ENCODE data around the gene LMF1.
"Not testable (repeated sequence)": the region's sequence is repeated elsewhere in the genome, so short reads cannot be mapped to it uniquely, and the experiment has no call there.

Gene LMF1

DNA sequence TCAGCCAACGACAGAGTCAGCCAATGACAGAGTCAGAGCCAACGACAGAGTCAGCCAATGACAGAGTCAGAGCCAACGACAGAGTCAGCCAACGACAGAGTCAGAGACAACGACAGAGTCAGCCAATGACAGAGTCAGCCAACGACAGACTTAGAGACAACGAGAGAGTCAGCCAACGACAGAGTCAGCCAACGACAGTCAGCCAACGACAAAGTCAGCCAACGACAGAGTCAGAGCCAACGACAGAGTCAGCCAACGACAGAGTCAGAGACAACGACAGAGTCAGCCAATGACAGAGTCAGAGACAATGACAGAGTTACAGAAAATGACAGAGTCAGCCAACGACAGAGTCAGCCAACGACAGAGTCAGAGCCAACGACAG lies 22.9 kb downstream of the LMF1 start:
- not testable (repeated sequence) for DNase-seq (ENCODE audit: low read depth)

DNA sequence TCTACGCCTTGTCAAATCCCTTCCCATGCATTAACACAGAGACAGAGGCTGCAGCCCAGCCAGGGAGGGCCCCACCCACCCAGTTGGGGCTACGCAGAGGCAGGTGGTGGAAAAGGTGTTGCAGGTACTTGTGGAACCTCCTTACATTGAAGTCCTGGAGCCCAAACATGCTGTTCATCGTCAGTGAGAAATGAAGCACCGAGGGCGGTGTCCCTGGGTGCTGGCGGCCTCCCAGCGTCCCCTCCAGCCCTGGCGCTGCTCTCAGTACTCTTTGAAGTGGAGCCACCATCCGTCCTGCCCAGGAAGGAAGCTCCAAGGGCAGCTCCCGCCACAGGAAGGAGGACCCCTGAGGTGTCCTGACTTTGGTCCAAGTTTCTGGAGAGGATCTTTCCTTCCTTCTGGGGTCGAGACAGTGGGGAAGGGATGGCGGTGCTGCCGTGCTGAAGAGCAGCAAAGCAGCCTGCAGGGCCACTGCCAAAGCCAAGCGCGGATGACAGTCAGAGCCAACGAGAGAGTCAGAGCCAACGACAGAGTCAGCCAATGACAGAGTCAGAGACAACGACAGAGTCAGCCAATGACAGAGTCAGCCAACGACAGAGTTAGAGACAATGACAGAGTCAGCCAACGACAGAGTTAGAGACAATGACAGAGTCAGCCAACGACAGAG lies 23.4 kb downstream of the LMF1 start:
- DNase-seq (ENCODE audit: low read depth): no peak

DNA sequence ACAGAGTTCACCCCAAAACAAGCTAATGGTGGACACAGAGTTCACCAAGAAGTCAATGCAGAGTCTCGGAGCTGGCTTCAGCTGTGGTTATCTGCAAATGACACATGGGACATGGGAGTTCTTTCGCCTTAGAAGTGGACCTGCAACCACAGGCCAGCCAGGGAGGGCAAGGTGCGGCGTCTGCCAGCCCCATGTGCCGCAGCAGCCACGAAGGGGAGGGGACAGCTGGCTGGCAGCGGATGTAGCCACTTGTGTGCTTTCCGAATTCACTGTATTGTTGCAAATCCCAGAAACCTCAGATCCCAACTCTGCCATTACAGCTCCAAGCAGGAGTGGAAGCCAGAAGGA lies 24.8 kb downstream of the LMF1 start:
- no peak for DNase-seq (ENCODE audit: low read depth)

DNA sequence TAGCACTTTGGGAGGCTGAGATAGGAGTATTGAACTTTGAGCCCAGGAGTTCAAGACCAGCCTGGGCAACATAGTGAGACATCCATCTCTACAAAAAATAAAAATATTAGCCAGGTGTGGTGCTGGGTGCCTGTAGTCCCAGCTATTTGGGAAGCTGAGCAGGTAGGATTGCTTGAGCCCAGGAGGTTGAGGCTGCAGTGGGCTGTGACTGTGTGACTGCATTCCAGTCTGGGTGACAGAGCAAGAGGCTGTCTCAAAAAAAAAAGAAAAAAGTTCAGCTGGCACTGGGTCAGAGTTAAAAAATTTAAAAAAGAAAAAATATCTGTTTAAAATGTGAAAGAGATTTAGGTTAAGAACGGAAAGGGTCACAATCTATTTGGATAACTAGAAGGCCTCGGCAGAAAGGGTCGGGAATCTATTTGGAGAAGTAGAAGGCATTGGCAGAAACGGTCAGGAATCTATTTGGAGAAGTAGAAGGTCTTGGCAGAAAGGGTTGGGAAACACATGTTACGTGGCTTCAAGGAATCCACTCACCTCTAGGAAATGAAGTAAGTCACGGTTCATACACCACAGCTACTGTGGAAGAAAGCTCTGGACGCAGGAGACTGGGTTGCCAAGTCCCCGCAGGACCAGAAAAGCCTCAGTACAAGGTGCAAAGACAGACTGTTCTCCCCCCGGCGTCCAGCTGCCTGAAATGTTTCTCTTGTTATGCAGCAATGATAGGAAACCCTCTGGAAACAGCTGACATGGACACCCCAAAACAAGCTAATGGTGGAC lies 25.3 kb downstream of the LMF1 start:
- peak; percentile 33 for DNase-seq (ENCODE audit: low read depth)

DNA sequence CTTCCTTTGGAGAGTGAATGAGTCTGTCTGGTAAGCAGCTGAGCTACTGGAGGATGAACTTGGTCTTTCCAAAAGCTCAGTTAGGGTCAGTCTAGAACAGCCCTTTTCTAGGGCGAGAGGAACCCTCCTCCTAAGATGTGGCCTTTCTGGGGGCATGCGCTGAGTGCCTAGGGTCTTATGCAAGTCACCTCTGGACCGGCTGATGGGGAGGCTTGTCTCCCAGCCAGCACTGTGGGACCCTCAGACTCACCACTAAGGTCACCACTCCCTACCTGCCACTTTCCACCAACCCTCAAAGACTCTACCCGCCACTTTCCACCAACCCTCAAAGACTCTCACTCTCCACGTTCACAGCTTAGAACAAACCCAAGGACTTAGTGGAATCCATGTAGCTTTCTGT lies 26.8 kb downstream of the LMF1 start:
- DNase-seq (ENCODE audit: low read depth): no peak

DNA sequence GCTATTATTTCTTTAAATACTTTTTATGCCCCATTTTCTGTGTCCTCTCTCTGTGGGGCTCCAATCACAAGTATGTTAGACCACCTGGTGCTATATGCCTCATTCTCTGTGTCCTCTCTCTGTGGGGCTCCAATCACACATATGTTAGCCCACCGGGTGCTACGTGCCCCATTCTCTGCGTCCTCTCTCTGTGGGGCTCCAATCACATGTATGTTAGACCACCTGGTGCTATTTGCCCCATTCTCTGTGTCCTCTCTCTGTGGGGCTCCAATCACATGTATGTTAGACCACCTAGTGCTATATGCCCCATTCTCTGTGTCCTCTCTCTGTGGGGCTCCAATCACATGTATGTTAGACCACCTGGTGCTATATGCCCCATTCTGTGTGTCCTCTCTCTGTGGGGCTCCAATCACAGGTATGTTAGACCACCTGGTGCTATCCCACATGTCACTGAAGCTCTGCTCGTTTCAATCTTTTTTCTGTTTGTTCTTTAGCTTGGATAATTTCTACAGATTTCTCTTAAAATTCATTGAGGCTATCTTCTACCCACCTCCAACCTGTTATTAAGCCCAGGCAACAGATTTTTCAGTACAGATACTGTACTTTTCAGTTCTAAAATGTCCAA lies 28.2 kb downstream of the LMF1 start:
- DNase-seq (ENCODE audit: low read depth): no peak

DNA sequence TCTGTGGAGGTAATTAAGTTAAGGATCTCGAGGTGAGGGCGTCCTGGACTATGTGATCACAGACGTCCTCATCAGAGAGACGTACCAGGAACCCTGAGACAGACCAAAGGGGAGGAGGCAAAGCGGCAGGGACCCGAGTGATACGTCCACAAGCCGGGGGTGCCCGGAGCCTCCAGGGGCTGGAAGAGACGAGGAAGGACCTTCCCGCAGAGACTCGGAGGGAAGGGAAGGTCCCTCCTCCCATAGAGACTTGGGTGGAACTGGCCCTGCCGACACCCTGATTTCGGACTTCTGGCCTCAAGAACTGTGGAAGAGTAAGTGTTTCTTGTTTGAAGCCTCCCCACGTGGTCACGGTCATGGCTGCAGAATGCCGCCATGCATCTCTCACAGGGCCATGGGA lies 30.8 kb downstream of the LMF1 start:
- DNase-seq (ENCODE audit: low read depth): no peak

DNA sequence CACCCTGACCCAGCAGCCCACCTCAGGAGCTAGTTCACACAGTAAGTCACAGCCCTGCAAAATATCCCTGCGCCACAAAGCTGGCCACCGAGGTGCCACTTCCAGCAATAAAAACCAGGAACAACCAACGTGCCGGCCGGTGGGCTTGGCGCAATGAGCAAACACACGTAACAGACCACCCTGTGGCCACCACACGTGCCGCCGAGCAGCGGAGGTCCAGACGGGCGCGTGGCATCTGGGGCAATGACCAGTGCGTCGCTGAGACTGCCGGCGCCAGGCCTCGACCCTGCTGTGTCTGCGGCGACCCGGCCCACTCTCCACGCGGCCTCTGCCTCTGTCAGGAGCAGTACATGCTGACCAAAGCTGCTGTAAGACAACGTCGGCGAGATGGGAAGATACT lies 31.5 kb downstream of the LMF1 start:
- no peak for DNase-seq (ENCODE audit: low read depth)

DNA sequence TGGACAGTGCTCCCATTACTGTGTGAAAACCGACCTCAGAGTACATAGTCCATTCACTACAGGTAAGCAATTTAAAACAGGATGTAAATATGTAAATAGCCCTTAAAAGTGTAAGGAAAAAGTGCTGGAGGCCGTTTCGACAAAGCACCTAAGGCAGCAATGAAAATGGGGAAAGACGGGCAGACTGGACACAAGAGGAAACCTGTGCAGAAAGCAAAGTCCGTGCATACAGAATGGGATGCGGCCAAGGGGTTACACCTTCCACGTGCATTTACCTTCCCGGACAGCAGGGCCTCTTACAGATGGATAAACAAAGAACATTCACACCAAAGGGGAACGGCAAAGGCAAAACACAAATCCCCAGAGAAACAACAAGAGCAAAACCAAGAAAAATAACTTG lies 32.0 kb downstream of the LMF1 start:
- no peak for DNase-seq (ENCODE audit: low read depth)

DNA sequence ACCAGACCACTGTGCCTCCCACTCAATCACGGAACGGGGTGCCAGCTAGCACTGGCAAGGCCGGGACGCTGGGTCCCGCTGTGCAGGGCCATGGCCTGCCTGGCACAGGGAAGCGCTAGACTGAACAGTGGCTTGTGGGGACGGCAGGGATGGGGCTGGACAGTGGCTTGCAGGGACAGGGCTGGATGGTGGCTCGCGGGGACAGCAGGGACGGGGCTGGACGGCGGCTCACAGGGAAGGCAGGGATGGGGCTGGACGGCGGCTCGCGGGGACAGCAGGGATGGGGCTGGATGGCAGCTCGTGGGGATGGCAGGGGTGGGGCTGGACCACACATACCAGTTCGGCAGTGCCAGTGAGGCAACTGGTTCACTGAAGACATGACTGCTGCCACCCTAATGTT lies 32.6 kb downstream of the LMF1 start:
- DNase-seq (ENCODE audit: low read depth): no peak

DNA sequence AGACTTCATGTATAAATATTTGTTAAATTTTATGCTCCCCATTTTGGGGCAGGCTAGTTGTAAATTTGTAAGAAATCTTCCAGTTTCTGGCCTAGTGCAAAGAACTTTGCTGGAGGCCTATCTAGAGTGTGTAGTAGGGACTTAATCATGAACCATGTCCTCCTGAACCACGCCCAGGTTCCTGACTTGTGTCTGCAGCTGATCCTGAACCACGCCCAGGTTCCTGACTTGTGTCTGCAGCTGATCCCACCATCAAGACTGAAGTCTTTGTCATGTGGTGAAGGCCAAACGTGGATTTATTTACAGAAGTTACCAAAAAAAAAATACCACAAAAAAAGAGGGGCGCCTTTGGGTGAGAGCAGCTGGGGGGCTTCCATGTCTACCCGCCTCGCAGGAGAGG lies 33.1 kb downstream of the LMF1 start:
- DNase-seq (ENCODE audit: low read depth): no peak

DNA sequence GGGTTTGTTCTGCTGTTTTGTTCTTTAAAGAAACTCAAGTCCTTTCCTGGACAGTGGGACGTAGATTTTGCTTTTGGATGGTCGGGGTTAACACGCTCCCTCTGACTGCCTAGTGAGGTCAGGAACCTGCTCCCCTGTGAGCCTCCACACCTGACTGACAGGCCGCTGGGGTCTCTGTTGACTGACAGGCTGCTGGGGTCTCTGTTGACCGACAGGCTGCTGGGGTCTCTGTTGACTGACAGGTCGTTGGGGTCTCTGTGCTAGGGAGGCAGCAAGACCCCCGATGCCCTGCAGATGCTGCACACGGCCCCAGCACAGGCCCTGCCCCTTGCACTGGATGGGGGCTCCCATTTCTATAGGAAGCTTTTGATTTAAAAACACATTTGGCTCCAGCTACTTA lies 33.5 kb downstream of the LMF1 start:
- DNase-seq (ENCODE audit: low read depth): no peak

DNA sequence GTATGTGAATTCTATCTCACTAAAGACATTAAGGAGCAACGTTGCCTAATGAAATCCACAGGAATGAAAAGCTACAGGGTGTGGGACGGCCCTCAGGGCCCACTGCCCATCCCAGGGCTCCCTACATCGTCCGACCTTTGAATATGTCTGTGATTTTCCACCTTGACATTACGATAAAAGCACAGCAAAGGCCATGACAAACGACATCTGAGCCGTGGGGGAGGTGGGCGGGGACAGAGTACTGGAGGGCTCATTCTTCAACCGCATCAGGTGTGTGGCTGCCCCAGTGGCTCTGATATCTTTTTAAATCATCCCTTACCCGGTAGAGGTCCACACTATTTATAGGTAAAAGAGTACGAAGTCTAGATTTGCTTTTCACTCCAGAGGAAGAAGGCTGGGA lies 35.1 kb downstream of the LMF1 start:
- DNase-seq (ENCODE audit: low read depth): no peak

DNA sequence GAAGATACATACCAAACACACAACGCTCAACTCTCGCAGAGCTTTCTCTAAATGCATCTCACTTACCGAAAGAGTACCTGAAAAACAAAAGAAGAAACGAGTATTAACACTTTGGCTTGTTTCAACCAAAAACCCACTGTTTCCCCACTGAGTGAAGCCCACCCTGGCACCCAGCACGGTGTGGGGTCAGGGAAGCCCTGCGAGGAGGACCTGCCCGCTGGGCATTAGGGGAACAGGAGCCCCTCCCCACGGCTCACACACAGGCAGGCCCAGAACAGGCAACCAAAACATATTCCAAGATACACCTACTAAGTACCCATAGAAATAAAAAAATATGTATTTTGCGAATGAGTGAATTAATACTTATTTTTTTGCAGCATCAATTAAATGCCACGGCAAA lies 36.6 kb downstream of the LMF1 start:
- DNase-seq (ENCODE audit: low read depth): no peak

DNA sequence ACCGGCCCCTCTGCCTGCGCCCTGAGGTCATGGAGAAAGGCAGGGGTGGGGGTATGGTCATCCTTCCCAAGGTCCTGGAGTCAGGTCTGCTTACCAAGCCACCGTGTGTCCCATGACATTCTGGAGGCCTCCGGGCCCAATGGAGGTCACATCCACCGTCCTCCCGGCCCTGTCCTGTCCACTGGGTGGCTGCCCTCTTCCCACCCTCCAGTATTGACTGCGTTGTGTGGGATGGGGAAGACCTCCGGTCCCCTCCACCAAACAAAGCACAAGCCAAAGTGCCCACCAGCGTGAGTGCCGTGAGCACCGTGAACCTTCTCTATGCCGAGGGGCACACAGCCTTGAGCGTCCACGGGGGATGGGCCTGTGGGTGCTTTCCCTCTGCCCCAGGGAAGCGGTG lies 37.2 kb downstream of the LMF1 start:
- no peak for DNase-seq (ENCODE audit: low read depth)

DNA sequence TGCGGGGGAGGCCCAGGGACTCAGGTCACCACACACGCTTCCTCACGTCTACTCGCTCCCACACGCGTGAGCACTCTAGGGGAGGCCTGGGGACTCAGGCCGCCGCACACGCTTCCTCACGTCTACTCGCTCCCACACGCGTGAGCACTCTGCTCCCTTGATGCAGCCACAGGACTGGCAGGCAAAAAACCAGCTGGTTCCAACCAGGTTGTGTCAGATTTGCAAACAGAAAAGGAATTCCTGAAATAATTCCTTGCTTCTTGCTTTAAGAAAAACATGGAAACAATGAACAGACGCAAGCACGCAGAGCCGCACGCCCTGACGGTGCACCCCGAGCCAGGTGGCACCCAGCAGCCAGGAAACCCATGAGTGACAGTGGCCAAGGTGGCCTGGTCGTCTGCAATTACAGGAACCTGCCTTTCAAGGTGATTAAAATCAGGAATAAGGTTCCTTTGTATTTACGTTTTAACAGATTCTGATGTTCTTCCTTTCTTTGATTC lies 37.9 kb downstream of the LMF1 start:
- DNase-seq (ENCODE audit: low read depth): no peak

DNA sequence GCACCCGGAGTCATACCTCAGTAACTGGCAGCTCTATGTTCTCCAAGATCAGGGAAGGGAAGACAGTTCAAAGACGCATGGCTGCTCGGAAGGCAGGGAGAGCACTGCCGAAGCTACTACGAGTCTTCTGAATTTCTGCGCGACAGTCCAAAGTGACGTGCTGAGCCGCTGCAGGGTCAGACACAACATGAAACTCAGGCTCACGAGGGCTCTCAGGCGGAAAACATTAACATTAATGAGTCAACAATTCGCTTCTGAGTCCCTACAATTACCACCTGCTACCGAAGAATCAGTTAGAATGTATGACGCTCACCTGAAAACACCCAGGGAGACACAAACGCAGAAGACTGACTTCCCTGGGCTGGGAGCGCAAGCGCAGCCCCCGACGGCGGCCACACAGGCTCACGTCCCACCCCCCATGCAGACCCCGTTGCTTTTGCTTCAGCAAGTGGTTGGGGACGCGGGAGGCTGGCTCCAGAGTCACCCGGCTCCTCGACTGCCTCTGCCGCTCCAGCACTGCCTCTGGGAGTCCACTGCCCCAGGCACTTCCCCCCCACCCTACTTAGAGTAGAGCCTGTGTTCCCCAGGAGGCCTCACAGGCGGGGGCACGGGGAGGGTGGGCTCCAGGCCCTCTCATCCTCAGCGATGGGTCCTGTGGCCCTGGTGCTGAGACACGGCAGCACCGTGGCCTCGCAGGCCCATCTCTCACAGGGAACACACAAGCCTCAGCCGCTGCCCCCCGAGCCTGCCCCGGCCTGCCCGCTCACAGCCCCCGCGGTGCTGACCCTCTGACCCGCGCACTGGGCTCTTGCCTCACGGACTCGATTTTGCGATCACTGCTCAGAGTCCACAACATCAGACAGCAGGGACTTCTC lies 38.9 kb downstream of the LMF1 start:
- no peak for DNase-seq (ENCODE audit: low read depth)

DNA sequence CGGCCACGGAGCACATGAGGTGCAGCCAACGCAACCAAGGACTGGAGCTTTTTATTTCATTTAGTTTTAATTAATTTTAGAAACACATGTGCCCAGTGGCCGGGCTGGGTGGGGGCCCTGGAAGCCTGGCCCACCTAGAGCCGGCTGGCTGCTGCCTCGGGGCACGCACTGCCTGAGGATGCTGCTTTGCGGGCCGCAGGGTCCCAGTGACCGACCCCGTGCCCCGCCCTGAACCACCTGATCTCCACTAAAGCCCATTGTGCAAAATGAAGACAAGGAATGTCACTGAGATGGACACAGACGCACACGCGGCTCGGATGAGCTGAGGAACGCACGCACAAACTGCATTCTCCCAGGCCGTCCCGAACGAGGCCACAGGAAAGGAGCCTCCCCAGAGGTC lies 39.6 kb downstream of the LMF1 start:
- DNase-seq (ENCODE audit: low read depth): no peak

DNA sequence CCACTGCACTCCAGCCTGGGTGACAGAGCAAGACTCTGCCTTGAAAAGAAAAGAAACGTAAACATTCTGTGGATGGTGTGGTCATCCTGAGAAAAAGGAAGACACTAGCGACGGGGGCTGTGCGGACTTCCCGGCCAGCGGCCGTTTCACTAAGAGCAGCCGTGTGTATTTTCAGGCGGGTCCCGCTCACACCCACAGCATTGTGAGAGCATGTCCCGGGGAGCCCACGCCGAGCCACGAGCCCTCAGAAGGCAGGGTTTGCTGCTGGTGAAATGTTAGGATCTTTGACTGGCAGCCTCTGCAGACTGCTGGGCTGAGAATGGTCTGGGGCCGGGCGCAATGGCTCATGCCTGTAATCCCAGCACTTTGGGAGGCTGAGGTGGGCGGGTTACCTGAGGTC lies 40.3 kb downstream of the LMF1 start:
- DNase-seq (ENCODE audit: low read depth): no peak

DNA sequence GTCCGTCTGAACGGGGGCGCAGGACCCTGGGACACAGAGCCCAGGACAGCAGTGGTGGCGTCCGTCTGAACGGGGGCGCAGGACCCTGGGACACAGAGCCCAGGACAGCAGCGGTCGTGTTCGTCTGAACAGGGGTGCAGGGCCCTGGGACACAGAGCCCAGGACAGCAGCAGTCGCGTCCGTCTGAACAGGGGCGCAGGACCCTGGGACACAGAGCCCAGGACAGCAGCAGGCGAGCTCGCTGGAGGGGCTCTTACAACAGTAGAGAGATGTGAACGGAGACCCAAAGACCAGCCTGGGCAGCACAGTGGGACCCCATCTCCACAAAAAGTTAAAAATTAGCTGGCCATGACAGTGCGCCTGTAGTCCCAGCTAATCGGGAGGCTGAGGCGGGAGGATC lies 40.7 kb downstream of the LMF1 start:
- no peak for DNase-seq (ENCODE audit: low read depth)

DNA sequence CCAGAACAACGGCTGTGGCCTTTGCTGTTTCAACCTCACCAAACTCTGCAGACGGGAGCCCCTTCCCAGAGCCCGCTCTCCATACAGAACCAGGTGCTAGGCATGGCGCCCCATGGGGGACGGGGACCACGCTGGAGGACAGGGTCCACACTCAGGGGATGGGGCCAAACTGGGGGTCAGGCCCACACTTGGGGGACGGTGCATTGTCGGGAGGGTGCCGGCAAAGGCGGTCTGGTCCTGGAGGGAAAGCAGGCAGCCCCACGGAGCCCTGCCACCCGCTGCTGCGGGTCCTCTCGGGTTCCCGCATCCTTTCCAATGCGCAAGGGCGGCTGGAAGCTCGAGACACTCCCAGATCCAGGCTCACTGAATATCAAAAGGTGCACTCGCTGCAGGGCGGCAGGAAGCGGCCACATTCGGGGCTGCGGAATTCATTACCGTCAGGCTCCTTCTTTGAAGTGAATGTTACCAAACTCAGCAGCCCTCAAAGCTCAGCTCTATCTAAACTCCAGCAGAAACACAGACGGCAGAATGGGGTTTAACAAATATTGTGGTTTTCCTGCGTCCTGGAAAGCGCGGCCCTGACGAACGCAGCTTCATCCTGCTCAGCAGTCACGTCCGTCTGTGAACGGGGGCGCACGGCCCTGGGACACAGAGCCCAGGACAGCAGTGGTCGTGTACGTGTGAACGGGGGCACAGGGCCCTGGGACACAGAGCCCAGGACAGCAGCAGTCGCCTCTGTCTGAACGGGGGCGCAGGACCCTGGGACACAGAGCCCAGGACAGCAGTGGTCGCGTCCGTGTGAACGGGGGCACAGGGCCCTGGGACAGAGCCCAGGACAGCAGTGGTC lies 41.3 kb downstream of the LMF1 start:
- no peak for DNase-seq (ENCODE audit: low read depth)

DNA sequence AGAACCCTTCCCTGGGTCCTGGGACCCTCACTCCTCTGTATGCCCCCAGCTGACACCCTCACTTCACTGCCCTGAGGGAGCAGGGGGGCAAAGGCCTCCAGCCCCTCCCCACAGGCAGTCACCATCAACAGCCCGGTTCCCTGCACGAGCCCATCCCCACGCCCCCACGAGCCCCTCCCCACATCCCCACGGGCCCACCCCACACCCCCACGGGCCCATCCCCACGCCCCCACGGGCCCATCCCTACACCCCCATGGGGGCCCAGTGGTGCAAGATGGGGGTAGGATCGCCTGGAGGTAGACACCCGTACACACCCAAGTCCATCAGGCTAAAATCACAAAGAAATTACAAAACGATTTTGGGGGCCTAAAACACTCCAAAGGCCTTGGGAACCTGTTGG lies 42.3 kb downstream of the LMF1 start:
- DNase-seq (ENCODE audit: low read depth): no peak
